HuH-7 (cell line): ENCODE data around the gene SULF2.
"Not testable (repeated sequence)": the region's sequence is repeated elsewhere in the genome, so short reads cannot be mapped to it uniquely, and the experiment has no call there.

ENCODE experiments used
- DNase-seq: peaks from one replicate; pipeline ENCODE4 v3.0.0; 2011; ENCODE audit warnings: low spot score

The SULF2 gene

DNA sequence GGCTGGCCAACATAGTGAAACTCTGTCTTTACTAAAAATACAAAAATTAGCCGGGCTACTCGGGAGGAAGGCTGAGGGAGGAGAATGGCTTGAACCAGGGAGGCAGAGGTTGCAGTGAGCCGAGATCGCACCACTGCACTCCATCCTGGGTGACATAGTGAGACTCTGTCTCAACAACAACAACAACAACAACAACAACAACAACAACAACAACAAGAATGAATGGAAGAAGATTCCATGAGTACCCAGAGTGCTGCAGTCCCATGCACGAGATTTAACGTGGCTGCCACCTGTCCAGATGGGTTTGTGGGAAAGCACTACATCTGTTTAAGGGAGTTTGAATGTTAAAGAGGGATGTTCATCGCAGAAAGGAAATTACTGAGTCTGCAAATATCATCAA, 19.7 kb upstream of the SULF2 start:
- DNase-seq = not testable (repeated sequence)

DNA sequence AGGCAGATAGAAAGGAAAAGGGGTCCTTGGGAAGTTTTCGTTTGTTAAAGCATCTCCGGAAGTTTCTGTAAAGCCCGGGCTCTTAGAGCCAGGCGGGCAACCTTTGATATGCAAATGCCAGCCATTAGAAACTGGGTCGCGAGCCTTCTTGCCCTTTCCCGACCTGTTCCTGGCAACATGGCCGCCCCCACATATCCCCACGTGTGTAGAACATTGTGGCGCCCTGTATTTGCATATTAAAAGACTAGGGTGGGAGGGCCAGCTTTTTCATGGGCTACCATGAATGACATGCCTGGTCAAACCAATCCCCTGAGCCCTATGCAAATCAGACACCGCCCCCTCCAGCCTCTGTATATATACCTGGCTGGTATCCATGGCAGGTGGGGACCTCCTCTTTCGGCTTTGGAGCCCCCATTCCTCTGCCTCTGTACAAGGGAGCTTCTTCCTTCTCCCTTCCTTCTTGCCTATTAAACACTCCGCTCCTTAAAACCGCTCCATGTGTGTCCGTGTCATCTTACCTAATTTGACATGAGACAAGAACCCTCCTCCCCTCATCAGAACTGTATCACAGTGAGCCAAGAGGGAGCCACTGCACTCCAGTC, 19.0 kb upstream of the SULF2 start:
- not testable (repeated sequence) for DNase-seq

DNA sequence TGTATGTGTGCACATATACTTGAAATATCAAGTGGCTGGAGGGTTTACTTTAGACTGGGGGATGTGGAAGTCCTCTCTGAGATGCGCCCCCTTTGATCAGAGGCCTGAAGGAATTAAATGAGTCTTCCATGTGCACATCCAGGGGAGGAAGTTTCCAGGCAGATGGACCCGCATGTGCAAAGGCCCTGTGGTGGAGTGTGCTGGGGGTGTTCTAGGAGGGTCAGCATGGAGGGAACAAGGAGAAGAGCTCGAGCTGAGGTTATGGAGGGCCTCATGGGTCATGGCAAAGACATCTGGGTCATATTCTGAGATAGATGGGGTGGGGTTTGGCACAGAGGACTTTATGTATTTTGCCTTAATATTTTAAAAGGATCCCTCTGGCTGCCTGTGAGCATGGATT, 17.7 kb upstream of the SULF2 start:
- DNase-seq = no peak

DNA sequence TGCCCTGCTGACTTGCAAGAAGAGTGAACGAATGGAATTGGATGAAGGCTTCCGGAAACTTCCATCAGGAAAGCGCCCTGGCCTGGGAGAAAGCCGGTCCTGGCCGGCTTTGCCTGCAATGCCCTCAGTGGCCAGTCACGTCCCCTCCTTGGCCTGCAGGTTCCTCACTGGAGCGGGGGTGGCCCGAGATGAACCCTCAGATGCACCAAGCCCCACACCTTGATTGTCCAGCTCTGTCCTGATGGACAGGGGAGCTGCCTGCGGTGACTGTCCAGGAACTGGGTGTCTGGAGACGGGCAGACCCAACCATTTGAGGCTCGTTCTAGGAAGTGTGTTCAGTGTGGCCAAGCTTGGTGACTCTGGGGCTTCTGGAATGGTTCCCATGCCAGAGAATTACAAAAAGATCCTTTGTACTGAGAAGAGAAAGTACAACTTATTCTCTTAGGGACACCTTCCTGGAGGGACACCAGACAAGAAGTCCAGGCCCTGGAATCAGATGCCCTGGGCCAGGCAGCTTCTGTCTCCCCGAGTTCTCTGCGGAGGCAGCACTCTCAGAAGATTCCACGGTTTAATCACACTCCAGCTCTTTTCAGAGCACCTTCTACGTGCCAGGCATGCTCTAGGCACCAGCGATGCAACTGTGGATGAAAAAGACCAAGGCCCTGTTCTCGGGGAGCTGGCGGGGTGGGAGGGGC, 17.1 kb upstream of the SULF2 start:
- DNase-seq = no peak

DNA sequence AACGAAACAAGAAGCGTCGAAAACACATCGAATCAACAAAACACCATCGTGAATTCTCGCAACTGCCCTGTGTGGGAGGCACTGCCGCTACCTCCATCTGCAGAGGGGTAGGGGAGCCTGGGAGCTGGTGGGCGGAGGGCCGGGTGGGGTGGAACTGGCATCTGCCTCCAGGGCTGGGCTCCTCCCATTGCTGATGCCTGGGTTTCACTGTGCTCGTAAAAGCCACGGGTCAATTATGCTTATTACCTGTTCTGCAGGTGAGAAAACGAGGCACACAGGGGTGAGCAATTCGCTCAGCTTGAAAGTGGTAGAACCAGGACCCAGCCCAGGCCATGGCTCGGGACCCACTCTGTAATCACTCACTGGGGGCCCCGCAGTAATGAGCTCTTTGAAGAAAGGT, 16.5 kb upstream of the SULF2 start:
- DNase-seq = no peak

DNA sequence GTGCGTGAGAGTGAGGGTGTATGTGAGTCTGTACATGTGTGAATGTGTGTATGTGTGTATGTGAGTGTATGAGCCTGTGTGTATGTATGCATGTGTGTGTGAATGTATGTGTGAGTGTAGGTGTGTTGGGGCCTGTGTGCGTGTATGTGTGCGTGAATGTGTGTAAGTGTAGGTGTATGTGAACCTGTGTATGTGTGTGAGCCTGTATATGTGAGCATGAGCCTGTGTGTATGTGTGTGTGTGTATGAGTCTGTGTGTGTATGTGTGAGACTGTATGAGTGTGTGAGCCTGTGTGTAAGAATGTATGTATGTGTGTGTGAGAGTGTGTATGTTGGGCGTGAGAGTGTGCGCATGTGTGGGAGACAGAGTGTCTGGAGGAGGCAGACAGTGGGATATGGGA, 15.8 kb upstream of the SULF2 start:
- no peak for DNase-seq

DNA sequence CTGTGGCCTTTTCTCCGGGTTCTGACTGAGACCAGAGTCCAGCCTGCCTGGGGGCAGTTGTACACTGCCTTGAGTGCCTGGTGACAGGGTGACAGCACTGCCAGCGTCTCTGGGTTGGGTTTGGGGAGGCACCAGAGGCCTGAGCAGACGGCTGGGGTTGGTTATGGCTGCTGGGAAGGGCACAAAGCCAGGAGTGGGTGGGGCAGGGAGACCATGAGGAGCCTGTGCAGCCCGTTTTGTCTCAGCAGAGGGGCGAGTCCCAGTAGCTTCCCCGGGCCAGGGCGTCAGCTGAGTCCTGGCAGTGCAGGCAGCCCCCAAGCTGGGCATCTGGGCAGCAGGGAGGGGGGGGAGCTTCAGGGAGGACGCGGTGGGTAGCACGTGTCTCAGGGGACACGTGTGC, 15.3 kb upstream of the SULF2 start:
- DNase-seq = no peak

DNA sequence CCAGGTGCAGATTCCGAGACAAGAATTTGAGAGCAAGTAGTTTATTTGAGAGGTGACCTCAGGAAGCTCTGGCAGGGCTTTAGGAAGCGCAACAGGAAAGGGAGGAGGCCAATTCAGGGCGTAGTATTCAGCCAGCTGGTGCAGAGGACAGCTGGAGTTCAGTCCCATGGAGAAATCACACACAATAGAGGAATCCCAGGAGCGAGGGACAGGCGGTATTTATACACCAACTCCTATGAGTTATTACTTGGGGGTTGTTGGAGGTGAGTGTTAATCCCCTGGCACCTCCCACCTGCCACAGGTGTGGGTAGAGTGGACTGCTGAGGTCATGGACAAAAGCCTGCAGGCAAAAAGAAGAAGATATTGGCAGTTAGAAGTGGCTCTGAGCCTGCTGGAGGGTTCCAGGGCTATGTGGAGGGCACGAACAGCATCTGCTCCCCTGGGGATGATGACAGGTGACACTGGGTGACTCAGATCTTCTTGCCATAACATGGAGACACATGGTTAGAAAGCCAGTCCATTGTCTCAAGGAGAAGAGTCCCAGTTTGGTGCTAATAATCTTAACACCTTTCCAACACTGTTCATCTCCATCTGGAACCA, 13.9 kb upstream of the SULF2 start:
- DNase-seq = no peak

DNA sequence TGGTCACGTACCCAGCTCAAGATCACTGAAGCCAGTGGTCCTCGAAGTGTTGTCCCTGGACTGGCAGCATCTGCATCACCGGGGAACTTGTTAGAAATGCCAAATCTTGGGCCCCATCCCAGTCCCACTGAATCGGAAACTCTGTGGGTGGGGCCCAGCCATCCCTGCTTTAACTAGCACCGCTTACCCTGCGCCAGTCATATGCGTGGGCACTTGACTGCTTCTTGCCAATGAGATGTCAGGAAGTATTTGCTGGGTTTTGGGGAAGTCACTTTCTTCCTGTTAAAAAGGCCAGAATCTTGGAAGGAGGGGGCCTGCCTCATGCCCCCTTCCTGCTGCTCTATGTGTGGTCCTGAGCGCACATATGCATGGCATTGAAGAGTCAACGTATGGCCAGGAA, 11.7 kb upstream of the SULF2 start:
- DNase-seq = no peak

DNA sequence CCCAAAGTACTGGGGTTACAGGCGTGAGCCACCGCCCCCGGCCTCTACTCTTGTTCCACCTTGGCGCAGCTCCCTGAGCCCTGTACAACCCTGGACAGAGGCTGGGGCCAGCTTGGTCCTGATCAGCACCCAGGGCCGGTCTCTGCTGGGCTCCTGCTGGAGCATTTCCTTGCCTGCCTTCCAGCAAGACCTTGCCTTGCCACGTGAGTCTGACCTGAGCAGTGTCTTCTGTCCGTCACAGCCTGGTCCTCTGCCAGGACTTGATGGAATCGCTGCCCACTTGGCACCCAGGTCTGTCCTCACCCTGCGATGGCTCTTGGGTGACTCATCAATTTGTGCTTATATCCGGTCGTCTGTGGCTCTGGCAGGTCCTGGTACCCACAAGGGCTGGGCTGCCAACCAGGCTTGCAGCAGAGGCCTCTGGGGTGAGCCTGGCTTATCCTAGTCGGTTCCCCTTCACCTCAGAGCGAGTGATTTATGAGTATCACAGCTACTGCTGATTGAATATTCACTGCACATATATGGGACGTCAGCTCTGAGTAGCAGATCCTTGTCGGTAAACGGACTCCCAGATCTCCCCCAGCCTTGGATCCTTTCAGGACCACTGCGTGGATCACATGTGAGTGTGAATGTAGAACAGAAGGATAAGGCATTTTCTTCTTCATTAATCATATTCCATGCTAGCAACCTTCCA, 10.1 kb upstream of the SULF2 start:
- DNase-seq = no peak

DNA sequence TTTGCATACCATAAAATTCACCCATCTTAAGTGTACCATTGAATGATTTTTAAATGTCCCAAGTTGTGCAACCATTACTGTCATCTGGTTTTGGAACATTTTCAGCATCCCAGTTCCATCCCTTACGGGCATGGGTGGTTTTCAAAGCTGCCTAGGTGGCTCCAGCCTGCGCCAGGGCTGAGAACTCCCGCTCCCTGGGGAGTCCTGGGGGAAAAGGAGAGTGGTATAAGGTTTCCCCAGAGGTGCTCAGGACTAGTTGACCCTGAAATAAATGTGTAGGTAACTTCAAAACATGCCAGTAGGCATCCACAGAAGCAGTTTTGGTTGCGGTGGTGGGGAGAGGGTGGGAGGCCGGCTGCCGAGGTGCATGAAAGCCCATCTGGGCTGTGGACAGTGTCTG, 9.0 kb upstream of the SULF2 start:
- not testable (repeated sequence) for DNase-seq

DNA sequence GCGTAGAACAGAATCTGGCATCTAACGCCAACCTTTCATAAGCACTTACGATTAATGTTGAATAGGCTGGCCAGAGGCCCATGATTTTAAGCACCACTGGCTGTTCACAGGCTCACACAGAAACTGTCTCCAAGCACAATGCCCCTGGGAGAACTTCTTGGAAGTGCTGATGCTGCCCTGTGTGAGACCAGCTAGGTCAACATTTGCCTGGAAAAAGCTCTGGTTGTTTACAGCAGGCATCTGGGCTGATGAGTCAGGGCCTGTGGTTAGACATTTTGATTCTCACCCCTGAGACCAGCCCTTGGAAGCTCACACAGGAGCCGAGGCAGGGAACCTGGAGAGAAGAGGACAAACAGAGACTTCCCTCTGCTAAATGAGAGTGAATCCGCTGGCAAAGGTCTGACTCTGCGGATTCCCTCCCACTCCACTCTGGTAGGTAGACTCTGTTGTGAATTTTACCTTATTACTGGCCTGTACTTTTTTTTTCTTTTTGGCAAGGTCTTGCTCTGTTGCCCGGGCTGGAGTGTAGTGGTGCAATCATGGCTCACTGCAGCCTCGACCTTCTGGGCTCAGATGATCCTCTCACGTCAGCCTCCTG, 6.8 kb upstream of the SULF2 start:
- no peak for DNase-seq

DNA sequence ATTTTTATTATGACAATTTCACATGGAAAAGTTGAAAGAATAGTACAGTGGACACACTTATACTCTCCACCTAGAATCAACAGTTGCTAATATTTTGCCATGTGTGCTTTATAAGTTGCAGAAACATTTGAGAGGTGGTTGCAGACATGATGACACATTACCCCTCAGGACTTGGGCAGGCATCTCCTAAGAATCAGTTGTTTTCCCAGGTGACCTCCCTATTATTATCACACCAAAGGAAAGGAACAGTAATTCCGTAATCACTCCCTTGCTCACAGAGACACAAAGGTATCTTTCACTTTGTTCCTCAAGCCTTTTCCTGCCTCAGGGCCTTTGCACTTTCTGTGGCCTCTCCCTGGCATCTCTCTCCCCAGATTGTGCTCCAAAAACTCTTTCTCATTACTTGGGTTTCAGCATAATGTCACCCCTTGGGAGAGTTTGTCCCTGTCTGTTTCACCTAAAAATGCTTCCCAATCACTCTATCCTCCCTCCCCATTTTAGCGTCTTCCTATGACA, 5.9 kb upstream of the SULF2 start:
- DNase-seq = no peak

DNA sequence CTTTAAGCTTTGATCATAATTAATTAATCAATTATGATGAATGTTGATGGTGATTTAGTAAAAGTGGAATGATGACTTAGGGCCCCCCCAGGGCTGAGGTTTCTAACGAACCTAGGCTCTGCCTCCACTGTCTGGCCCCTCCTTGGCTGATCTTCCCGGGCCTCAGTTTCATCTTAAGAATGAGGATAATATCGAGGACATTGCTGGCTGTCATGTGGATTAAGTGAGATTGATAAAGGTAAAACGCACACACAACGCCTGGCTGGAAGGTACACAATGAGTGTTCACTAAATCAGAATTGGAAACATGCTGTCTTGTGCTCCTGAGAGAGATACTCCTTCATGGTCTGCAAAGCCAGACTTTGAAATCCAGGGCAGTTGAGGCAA, 5.3 kb upstream of the SULF2 start:
- DNase-seq = no peak

DNA sequence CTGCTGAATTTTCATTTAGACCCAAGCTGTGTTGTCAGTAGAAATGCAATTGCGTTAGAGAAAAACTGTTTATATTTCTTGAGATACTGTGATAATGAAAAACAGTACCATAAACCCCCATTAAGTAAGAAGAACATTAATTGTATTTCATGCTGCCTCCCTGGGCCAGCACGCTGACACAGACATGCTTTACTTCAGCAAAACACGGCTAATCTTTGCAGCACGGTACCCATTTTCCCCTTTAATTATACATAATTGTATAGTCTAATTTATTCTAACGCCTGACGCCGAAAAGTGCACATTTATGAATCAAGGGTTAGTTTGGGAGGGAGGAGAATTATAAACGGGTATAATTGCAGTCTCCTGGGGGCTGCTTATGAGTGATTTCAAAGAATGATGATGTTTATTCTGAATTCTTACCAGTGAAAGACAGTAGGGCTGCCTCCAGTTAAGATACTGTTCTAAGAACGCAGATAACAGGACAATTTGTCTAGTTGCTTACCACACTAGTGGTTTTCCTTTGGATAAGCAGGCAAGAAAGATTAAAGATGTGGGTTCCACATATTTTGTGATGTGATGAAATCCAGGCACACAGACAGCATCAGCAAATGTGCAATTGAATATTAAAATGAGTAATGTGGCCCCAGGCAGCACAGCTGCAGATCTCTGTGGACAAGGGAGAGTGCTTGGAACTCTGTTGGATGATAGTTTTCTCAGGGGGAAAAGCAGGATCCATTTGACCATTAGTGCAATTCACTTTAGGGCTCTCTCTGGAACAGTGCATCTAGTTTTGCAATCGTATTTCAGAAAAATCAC, 4.7 kb upstream of the SULF2 start:
- no peak for DNase-seq

DNA sequence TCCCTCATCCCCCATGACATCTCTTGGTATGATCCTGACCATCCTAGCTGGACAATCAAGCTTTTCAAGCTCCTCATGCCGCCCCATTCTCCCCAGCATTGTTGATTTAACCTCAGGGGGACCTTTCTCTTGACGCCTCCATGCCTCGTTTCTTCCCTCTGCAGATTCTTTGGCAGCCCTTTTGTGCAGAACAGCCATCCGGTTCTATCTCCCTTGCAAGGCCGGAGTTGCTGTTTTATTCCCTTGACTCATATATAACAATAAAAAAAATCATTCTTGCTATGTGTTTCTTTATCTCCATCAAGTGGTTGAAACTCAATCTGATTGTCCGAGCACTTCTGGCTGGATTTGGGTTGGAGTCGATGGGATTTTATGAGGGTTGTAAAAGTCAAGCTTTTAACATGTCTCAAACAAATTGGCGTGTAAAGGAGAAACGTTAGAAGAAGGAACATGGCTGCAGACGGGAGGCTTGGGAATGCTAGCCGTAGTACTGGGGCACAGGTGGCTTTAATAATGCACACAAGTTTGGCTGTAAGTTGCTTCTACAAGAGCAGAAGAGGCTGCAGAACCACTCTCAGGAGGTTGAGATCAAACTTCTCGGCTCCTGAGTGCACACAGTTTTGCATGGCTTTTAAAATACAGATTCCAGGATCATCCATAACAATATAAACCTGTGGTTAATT, 3.9 kb upstream of the SULF2 start:
- no peak for DNase-seq

DNA sequence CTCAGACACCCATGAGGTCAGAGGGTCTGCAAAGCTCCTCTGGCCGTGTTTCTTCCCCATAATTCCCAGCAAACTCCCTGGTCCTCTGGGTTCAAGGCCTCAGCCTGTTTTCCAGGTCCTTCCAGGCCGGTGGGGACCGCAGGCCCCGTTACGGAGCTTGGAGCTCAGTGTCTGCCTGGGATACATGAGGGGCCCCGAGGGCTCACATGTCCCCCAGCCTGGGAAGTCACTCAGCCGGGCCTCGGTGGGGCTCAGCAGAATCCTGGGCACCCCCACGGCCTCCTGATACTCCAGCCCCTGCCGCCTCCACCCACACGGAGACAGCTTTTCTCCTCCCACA, 3.4 kb upstream of the SULF2 start:
- DNase-seq = no peak

DNA sequence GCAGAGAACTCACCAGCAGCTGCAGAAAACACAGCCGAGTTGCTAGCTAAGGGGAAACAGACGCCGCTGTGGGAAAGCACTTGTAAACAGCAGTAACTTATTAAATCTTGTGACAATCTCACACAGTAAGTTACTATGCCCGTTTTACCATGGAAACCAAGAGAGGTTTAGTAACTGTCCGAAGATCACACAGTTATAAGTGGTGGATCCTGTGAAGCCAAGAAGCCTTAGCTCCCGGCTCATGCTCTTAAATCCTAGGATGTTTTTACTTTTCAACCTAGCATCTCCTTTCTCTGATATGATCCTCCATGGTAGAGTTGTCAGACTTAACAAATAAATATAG, 1.5 kb upstream of the SULF2 start:
- no peak for DNase-seq

DNA sequence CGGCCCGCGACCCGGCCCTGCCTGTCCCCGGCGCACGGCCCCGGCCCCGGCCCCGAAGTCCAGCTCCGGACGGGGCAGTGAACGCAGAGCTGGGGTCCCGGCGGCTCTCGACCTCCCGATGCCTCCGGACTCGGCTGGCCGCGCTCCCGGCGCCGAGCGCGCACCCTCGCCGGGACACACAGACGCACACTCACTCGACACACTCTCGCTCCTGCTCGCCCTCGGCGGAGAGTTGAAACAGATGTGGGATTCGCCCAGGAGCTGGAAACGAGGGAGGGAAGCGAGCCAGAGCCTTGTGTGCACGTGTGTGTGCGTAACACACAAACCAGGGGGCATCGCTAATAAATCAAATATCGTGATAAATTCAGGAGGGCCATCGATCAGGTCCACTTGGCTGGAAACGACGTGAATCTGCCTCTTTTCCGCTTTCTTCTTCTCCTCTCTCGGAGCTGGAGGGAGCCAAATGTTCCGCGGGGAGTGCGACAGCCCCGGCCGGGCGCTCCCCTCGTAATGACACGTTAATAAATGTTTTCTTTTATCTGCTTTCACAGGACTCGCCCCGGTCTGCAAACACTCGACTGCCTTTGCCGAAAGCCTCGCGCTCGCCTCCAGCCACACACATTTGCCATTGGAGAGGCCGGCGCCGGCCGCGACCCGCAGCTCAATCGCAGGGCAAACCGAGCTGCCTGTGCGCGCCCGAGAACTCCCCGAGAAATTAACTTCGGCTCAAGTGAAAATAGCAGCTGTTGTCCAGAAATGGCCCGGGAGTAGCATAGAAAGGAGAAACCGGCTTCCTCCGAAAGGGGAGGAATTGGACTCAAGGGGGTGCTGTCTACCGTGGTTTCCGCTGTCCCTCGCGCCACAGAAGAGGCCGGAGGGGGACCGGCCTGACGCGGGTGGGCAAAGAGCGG, 828 bp upstream of the SULF2 start:
- peak; percentile 85 for DNase-seq

DNA sequence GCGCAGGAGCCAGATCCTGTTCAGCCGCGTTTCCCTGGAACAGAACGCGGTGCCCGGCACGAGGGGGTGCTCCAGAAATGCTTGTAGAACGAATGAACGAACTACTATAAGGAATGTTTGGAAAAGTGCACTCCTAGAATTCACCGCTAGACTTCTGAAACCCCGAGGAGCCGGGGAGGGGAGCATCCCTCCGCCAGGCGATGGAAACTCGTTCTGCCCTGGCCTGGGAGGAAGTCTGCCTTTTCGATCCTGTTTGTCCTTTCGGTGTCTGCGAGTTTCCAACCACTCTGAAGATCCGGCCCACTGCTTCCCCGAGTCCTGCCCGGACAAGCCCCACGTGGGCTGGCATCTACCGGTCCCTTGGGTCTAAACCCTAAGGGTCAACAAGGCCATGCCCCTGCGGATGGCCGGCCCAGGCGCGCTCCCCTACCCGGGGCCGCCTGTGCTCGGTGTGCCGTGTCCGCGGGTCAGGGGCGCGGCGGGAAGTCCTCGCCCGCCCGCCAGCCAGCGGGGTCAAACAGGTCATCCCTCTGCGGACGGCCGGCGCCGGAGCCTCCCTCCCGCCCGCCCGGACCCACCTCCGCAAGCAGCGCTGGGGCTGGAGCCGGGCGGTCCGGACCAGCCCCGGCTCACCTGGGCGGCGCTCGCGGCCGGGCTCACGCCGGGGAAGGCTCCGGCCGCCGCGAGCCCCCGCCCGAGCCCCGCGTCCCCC, 526 bp downstream of the SULF2 start:
- DNase-seq = peak; percentile 45
